H1 (cell line): Measurements from ENCODE around the gene MECP2.

Source experiments
- CTBP2 ChIP-seq: IDR thresholded peaks from 2 replicates; pipeline ENCODE4 v1.7.0; 2011; ENCODE audit warnings: borderline replicate concordance, mild to moderate bottlenecking, moderate library complexity, mixed read lengths, low read length; ENCODE audit not compliant: insufficient read depth, insufficient read length
- CTCF ChIP-seq, 3 experiments: IDR thresholded peaks; 1 replicate in 2 of 3; 2 replicates in 1 of 3; pipeline versions ENCODE4 v1.5.1 to v1.6.1; 2011; ENCODE audit warnings: low read length in 3 of 3, mild to moderate bottlenecking in 3 of 3, inconsistent platforms in 2 of 3, low read depth in 1 of 3, moderate library complexity in 1 of 3; ENCODE audit not compliant: insufficient read depth in 1 of 3; ENCODE audit errors: control extremely low read depth in 1 of 3
- GABPA ChIP-seq: IDR thresholded peaks from 2 replicates; pipeline ENCODE4 v1.6.1; 2011; ENCODE audit warnings: mild to moderate bottlenecking, low read length, moderate library complexity, borderline replicate concordance; ENCODE audit not compliant: insufficient read depth
- KDM5A ChIP-seq: fragments of 200-600 bp; IDR thresholded peaks from 2 replicates; pipeline ENCODE4 v1.7.1; 2012; ENCODE audit warnings: mild to moderate bottlenecking, low read length, inconsistent platforms, mixed read lengths
- POLR2A ChIP-seq, 2 experiments: IDR thresholded peaks; 1 replicate in 1 of 2; 2 replicates in 1 of 2; pipeline ENCODE4 v1.6.1; 2011; ENCODE audit warnings: low read depth in 2 of 2, low read length in 2 of 2, mild to moderate bottlenecking in 2 of 2; ENCODE audit errors: control extremely low read depth in 1 of 2
- POLR2AphosphoS5 ChIP-seq: IDR thresholded peaks from 2 replicates; pipeline ENCODE4 v1.6.1; 2011; ENCODE audit warnings: low read depth, low read length
- RFX5 ChIP-seq: IDR thresholded peaks from 2 replicates; pipeline ENCODE4 v1.6.1; 2011; ENCODE audit warnings: low read depth, low read length, improper control_type of control experiment, borderline replicate concordance
- TBP ChIP-seq: IDR thresholded peaks from 2 replicates; pipeline ENCODE4 v1.6.1; 2011; ENCODE audit warnings: low read depth, low read length, improper control_type of control experiment
- ZNF274 ChIP-seq: IDR thresholded peaks from 2 replicates; pipeline ENCODE4 v1.7.0; 2012; ENCODE audit warnings: low read length, borderline replicate concordance; ENCODE audit errors: extremely low read depth

GRCh38 chrX:154020536-154021115 lies 76.9 kb downstream of the MECP2 start:
- TF ChIP-seq RFX5 (no peak), KDM5A (no peak), GABPA (no peak), POLR2A (IDR thresholded peaks at IDR 0.05; ENCODE audit: control extremely low read depth in 1 of 2, low read depth in 2 of 2, low read length in 2 of 2) (no peak), CTCF (IDR thresholded peaks at IDR 0.05; ENCODE audit: control extremely low read depth in 1 of 3, insufficient read depth in 1 of 3, low read depth in 1 of 3, low read length in 3 of 3) (no peak), CTBP2 (no peak), ZNF274 (no peak), POLR2AphosphoS5 (no peak), TBP (no peak)
